GM21390 (cell line): ENCODE data around the gene NAA20.

ENCODE experiments used
- ATAC-seq: cut with Tn5 transposase; IDR thresholded peaks from one replicate; pipeline ENCODE4 v1.9.1; 2021; ENCODE audit not compliant: unreplicated experiment

The NAA20 gene

DNA sequence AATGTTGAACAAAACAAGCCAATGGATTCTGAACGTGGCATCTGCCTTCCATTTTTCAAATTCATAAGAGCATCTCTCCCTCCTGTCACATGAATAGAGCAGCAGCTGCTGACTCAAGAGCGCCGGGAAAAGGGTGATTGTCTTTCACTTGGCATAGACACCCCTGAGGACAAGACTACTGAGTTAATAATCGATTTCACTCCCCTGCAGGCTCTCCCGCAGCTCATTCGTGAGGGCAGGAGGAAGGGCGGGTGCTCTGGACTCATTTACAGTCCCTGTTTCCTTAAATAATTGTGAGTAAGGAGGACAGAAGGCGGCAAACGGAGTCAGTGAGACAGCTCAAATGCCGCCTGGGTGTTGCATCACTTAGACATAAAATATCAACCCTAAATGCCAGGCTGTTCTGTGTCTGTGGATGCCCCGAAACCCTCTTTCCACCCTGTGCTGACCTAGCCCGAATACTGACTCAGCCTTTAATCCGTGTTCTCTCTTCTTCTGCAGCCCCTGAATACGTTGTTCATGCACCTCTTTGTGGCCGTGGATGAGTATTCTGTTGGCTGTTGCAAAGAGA lies 56.7 kb downstream of the NAA20 start:
- no peak for ATAC-seq

GRCh38 chr20:20075032-20075431 lies 57.9 kb downstream of the NAA20 start:
- no peak for ATAC-seq

GRCh38 chr20:20076297-20077065 lies 59.3 kb downstream of the NAA20 start:
- ATAC-seq = no peak

GRCh38 chr20:20078041-20078440 lies 60.9 kb downstream of the NAA20 start:
- ATAC-seq = no peak

DNA sequence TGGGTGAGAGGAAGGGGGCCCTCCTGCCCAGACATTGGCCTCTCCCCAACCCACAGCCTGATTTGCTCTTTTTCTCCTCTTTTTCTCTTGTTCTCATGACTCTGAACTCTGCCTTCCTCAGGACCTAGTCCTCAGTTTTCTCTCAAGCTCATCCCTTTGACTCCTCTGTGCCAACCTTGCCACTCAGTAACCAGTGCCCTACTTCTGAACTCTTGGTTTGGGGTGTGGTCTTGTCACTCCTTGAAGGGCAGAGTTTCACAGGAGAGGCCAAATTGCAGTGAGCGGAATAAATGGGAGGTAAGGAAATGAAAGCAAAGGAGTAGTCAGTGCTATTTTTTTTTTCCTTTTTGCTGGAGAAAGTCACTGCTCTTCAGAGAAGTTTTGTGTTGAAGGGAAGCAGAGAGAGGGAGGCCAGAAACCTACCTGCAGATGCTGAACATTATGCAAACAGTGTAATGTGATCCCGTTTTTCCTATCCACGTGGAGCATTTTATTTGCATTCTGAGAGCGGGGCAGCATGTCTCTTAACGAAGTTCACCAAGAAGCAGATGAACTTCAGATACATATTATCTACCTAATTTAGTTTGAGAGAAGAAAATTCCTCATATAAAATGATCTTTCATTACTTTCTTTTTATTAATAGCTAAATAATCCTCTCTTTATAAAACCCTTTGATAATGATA lies 62.1 kb downstream of the NAA20 start:
- ATAC-seq = no peak
